ENCODE measurements around the gene DSCAM.

The DSCAM gene

DNA sequence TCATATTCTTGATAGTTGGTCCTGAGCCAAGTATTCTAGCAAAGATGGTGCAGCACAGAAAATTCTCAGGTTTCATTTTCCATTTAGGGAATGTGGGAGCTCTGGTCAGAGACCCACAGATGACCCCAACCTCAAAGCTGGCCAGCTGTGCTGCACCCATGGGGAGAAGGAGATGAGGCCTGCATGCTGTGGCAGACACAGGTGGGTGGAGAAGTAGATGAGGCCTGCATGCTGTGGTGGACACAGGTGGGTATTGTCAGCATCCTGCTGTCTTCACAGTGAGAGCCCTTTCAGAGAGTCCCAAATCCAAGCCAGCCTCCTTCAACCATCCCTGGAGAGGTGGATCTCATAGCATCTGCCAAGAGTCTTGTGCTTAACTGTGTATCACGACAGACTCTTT, 77.7 kb downstream of the DSCAM start:
- no peak for FAIRE-seq

DNA sequence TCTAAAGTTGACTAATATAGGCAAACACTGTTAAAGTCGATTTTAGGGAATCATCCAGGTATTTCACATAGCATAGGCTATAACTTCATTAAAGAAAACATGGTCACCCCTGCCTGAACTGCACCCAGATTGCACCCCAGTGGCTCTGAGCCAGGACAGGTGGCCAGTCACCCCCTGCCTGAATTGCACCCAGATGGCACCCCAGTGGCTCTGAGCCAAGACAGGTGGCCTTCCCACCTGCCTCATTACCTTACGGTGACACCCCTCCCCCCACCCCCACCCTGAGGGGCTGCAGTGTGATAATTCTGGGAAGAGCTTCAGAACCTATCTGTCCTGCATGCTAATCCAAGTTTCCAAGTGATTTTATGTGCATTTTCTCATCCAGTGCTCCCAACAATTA, 78.9 kb downstream of the DSCAM start:
- FAIRE-seq: no peak

DNA sequence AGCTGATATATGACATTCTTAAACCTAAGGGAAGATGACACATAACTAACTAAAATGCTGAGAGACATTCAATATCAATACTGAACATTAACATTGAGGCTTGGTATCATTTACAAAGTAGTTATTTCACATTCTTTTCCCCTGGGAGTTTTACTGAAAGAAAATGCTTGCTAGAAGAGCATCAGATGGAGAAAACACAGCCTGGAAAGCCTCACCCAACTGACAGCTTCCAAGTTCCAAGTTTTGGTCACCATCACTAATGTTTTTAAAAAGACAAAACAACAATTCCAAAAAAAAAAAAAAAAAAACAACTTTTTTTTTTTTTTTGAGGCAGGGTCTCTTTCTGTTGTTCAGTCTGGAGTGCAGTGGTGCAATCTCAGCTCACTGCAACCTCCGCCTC, 80.6 kb downstream of the DSCAM start:
- no peak for FAIRE-seq

DNA sequence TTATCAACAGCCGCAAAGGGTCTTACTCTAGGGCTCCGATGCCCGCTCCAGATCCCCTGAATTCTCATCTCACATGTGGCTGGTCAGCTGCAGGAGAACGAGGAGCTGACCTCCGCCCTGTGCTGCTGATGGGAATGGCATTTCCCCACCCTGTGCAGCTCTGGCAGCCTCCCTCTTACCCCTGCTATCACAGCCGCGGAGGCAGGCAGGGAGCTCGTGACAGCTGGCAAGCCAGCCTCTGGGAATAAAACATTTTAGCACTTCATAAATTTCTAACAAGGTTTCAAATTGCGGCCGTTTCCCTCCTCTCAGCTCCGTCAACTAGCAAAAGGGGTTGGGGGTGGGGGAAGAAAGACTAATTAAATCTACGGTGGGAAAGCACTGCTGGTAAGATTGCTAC, 81.1 kb downstream of the DSCAM start:
- no peak for FAIRE-seq

DNA sequence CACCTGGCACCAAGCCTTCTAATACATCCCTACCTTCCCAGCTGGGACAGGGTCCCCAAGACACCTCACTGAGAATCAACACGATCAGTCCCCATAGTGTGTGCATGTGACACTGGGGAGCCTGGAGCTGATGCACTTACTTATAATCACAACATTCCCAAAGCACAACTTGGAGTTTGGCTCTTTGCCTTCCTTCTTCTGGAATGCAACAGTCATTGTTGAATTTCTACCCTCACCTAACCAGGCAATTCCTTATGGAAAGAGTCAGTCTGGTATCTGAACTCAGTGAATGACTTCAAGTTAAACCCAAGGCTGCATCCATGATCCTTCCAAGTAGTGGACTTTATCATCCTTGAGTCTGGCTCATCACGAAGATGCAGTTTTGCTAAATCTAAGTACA, 86.1 kb downstream of the DSCAM start:
- FAIRE-seq: no peak

DNA sequence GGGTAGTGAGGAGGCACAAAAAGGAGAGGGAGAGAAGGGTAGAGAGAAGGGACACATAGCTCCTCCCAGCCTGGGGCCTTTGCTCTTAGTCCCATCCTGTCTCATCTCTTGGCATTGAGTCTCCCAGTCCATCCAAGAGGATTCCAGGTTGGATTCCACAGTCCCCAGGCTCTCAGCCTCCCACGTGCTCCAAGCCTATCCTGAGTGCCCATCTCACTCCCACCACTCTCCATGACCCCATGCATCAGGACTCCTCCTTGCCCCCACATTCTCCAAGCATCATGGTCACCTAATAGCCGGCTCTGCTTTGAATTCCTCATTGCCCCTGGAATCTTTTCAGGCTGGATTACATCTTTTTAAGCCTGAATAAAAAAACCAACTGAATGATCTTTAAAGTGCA, 87.9 kb downstream of the DSCAM start:
- no peak for FAIRE-seq

DNA sequence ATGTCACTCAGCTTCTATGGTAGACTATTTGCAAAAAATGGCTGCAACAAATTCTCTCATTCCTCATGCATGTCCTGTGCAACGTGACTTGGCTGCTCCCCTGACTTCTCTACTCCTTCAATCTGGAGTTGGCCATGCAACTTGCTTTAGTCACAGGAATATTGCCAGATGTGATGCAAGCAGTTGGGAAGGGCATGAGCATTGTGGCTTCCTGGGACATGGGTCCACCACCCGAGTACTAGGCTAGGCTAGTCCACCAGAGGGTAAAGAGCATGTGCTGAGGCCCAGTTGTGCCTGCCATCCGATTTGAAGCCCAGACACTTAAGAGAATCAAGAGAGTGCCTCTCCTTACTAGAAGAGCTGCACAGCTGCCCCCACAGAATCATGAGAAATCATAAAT, 89.6 kb downstream of the DSCAM start:
- no peak for FAIRE-seq

DNA sequence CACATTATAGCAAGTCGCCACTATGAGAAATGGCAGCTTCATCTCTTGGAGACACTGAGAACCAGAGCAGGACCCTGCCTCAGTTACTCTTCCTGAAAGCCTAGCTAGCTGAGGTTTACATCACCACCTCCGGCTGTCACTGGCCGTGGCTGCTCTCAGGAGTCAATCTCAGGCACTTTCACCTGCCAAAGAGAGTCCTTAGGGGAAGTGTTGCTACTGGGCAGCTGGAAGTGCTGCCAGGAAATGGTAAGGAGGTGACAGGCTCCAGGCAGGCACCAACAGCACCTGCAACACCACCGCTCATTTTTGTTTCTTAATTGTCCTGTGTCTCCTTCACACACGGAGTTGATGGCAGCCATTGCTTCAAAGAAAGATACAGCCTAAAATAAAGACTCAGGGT, 92.5 kb downstream of the DSCAM start:
- no peak for FAIRE-seq

DNA sequence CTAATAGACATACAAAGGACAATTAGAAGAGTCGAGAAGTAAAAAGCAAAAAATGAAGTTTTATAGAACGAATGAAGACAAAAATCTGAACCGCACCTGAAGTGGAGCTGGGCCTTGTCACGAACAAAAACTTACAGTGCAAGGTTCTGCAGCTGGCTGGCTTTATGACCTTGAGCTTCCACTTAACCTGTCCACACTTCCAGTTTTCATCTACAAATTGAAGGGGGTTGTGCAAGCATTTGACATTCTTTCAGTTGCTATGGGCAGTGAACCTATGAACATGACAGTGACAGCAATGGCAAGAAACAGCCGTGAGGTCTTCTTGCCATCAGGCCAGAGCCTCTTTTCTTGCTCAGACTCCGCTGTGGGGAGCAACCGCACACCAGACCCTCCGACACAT, 93.2 kb downstream of the DSCAM start:
- no peak for FAIRE-seq

DNA sequence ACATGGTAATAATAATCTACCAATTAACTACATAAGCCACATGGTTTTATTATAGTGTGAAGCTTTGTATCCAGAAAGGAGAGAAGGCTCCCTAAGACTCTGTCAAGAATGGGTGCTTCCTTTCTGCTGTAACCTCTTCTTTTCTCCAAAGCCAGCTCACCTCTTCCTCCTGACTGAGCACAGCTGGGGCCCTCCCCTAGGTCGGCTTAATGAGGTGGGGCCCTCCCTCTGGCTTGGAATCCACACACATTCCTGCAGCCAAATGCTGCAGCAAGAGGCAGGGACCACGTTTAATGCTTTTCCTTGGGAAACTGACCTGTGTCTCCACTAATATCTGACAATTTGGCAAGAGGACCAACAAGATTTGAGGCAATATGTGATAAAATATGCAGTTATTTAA, 94.8 kb downstream of the DSCAM start:
- no peak for FAIRE-seq

DNA sequence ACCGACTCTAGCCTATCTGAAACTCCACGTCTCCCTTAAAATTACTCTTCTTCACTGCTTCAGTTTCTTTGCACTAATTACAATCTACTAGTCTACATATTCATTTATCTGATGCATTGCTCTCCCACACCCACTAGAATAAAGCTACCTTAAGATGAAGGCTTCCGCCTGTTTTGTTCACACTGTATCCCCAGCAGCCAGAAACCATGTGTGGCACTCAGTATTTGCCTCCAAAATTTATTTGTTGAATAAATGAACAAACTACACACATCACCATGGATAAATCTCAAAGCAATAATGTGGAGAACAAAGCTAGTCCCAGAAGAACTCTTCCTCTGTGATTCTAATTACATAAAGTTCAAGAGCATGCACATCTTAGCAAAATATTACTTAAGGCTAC, 95.7 kb downstream of the DSCAM start:
- no peak for FAIRE-seq

DNA sequence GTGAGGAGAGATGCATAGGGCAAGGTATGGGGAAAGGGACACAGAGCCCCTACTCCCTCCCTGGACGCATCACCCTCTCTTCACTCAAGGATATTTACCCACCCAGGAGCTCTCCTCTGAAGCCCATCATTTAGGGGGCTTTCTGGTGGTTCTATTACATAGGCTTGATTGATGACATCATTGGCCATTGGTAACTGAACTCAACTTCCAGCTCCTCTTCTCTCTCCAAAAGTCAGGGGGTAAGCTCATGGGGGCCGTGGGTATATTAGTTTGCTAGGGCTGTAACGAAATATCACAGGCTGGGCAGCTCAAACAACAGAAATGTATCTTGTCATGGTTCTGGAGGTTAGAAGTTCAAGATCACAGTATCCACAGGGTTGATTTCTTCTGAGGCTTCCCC, 110.8 kb downstream of the DSCAM start:
- no peak for FAIRE-seq

DNA sequence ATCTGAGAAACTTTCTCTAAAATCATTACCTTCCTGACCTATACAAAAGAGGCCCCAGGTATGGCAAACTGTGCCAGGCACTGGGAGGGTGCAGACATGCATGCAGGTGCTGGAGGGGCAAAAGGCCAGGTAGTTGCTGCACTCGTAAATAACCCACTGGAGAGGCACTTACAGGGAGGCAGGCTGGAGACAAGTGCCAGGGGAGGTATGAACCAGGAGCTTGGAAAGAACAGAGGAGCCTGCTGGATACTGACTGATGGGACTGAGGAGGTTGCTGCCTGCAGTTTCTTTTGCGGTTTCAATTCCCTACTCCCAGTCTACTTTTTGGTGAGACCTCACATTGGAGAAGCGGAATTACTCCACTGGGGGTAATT, 113.9 kb downstream of the DSCAM start:
- no peak for FAIRE-seq

DNA sequence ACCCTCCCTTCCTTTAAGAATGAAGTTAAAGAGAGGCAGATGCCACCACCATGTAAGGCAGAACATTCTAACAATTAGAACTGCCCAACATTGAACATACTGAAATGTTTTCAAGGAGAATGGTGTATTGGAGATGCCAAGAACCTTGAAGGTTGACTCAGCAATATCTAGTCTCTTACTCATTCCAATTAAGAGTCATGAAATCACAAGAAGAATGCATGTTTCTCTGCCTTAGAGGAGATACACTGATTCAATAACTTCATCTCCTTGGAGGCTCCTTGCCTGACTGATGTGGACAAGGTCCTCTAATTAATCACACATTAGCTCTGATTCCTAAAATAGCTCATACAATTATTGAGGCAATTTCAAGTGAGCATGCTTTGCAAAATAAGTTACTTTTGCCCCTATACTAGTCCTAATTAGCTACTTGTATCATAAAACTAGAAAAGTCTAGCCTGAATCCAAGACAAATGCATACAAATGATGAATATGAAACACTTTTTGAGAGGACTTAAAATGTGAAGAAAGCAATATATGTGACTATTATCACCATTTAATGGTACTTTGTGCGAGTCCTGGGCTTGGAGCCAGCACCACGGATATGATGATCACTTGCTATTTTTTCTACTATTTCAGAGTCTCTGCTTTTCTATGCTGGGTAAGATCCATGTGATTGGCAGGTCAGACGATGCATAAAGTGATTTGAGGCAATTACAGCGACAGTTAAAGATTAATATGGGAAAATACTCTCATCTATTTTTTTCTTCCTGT, 114.5 kb downstream of the DSCAM start:
- no peak for FAIRE-seq

DNA sequence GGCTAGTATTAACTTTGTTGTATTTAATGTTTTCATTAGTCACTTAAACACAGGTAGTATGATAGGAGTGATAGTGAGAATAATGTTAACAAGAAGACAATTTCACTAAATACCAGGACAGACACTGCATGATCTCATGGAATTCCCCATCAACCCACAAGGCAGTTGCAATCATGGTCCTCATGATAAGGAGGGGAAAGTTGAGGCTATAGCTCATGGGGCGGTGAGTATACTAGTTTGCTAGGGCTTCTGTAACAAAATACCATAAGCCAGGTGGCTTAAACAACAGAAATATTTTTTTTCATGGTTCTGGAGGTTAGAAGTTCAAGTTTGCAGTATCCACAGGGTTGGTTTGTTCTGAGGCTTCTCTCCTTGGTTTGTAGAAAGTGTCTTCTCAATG, 115.8 kb downstream of the DSCAM start:
- FAIRE-seq: no peak

DNA sequence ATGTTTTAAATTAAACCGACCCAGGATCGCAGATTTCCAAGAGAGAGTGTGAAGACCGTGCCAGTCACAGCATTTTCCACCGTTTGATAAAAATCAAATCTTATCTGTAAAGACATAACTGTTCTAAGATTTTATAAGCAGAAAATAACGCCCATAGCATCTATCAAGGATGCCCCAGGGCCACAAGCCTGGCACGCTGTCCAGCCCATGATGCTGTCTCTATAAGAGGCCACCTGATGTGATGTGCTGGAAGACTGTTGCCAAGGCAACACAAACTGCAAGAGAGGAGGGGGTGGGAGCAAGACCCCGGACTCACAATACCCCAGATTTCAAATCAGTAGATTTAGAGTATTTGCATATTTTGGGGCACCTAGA, 116.5 kb downstream of the DSCAM start:
- no peak for FAIRE-seq

DNA sequence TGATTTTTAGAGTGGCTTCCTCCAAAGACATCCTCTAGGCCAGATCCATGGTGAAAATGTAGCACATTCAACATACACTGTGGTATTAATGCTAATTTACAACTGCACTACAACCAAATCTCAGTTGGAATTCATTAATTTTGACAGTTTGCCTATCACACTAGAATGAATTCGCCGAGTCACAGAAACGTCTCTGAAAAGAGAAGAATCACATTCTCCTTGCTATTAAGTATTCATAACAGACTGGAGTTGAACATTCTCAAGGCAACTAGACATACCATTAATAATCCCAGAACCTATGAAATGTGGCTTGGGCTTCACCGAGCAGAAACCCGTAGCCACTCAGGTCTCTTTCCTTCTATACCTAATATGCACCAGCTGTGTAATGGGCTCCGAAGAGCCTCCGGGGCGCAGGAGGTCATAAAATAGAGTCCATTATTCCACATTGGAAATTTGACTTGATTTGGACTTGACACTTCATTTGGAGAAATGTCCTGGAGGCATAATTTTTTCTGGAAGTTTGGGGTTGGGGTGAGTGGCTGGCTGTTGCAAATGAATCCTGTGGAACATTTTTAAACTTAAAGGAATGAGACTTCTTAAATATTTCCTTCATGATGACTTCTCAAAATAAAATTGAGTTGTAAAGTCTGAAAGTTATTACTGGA, 117.1 kb downstream of the DSCAM start:
- no peak for FAIRE-seq

DNA sequence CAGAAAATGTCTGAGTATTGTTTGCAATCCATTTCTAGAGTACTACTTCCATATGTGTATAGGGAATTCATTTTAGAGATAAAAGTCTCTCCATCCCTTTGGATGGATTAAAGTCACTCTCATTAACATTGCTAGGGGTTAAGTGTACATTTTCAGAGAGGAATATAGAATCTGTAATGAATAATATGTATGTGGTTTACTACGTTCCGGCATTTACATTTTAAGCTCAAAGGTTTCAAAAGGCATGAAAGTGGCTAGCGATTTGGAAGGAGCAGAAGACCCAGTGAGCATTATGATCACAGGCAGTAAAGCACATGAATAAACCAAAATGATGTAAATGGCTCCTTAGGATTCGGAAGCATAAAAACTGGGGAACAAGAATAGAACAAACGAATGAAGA, 123.0 kb downstream of the DSCAM start:
- no peak for FAIRE-seq

DNA sequence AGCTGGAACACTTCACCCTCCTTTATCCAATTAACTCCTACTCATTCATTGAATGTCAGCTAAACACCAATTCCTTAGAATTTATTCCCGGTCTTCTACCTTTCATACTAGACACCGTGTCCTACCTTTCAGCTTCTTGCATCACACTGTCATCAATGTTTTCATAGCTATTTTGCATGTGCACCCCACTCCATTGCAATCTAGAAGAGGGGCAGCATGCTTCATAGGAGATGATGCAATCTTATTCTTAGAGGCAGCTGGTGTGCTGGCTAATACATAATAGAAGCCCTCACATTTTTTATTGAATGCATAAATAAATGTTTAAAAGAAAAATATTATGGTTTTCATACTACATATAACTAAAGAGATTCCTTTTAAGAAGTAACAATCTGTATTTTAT, 123.6 kb downstream of the DSCAM start:
- FAIRE-seq: no peak

DNA sequence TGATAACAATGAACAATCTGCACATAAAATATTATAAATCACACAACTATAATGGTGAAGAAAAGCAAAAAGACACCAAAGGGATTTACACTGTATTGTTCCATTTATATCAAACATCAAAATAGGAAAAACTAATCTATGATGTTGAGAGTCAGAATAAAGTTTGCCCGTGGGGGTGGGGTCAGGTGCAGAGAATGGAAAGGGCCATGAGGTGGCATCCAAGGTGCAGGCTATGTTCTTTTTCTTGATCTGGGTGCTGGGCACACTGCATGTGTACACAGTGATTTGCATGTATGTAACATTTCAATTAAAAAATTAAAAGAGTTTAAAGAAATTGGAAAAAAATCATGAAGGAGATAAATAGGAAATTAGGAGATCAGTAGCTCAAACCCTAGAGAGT, 127.3 kb downstream of the DSCAM start:
- no peak for FAIRE-seq

DNA sequence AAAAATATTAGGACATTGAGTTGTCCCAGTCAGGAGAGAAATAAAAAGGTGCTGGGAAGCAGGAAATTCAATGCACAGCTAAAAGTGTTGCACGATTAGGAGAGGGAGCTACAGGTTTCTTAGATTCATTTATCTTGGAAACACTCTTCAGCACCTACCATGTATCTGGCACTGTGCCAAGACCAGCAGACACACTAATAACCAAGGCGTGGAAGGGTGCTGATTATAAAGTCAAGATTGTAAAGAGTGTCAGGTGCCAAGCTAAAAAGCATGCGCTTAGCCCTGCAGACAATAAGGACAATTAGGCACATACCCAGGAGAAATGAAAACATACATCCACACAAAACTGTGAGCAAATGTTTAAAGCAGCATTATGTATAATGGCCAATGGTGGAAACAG, 129.9 kb downstream of the DSCAM start:
- no peak for FAIRE-seq

DNA sequence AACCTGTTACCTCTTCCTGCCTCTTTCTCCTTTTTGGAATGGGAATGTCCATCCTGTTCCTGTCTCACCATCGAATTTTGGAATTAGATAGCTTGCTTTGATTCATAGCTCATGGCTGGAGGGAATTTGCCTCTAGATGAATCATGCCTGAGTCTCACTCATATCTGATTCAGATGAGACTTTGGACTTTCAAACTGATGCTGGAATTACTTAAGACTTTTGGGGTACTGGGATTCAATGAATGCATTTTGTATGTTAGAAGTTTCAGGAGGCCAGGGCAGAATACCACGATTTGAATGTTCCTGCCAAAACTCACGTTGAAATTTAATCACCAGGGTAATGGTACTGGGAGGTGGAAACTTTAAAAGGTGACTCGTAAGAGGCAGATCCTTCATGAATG, 132.4 kb downstream of the DSCAM start:
- FAIRE-seq: no peak

DNA sequence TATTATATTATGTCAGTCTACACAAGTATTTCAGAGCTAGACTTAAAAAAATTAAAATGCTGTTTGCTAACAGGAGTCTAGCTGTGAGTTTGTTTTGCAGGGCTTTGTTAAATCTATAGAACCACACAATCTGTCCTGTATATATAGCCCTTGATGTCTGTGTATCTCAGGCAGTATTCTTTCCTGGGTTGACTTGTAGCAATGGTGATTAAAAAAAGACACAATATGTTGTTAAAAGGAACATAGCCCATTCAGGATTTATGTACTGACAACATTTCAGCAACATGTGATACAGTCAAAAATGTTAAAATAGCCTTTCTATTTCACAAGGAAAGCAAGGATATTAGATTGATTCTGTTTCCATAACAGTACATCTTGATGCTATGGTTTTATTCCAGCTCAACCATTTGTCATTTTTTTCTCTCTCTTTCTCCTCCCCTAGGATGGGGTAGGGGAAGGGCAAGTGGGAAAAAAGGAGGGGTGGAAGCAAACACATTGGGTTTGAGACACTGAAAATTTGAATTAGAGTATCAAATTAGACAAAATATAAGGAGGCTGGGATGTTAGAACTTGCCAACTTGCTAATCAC, 139.2 kb downstream of the DSCAM start:
- no peak for FAIRE-seq

DNA sequence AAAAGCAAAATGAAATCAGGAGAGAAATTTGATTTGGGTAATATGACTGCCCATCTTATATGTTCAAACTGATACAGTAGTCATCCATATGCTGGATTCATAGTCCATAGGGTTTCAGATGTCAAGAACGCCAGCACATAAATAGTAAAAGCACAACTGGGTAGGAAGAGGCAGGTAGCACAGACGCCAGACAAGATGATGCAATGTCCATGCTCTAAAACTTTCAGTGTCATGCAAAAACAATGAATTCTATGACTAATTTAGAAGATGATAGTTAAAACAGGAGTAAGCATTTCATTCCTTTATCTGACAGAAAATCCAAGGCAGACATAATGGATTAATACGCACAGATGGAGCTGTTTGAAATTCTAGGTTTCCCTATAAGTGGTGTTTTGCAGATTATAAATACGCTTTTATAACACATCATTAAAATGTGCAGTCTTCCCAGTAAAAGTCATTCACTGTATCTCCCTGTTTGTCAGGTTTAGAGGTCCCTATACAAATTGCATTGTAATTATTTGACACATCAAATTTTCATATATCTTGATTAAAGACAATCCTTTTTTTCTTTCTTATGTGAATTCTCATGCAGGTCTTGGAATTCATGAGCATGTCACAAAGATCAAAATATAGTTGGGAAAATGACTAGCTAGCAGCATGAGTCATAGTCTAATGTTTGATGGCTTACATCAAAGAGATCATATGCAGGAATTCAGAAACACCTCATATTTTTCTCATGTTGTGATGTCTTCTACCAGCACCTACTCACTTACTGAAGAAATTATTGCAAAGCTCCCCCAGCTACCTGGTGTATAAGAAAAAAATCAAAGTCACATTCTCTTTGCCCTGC, 139.9 kb downstream of the DSCAM start:
- no peak for FAIRE-seq
